Transverse colon (tissue), 3 donors: ENCODE results near the gene KNDC1.

Experiments used
- CTCF ChIP-seq, 5 experiments: fragments of 200-600 bp in 3 of 5; fragments of 450-650 bp in 2 of 5; sonication (generic) in 3 of 5; IDR thresholded peaks; 1 replicate in 2 of 5; 2 replicates in 3 of 5; pipeline ENCODE4 v1.5.1; 2016 to 2017; ENCODE audit warnings: antibody characterized with exemption in 5 of 5, inconsistent platforms in 3 of 5, mild to moderate bottlenecking in 2 of 5, moderate library complexity in 1 of 5
- EP300 ChIP-seq: sonication (generic); formaldehyde crosslinking; IDR thresholded peaks from one replicate; pipeline ENCODE4 v1.6.1; 2017; ENCODE audit warnings: antibody characterized with exemption, low read depth
- POLR2A ChIP-seq: fragments of 450-650 bp; IDR thresholded peaks from one replicate; pipeline ENCODE4 v1.6.1; 2016; ENCODE audit warnings: antibody characterized with exemption, mild to moderate bottlenecking, moderate library complexity

GRCh38 chr10:133183646-133184378 is 23.8 kb downstream of the KNDC1 start:
- TF ChIP-seq CTCF (IDR thresholded peaks at IDR 0.05) (no peak), EP300 (no peak), POLR2A (no peak)
